Dendritic cell treated with granulocyte-macrophage colony-stimulating factor and Interleukin-4, amounts not matched to agents 40 ng/mL and 50 ng/mL, for 4 days (primary cell): ENCODE data around the gene EDEM1.

ENCODE experiments used
- H3K27ac Mint-ChIP-seq: one replicate; pipeline ENCODE4 v1.8.0; 2022; ENCODE audit warnings: mild to moderate bottlenecking, mixed read lengths
- H3K27me3 Mint-ChIP-seq: one replicate; pipeline ENCODE4 v1.8.0; 2022; ENCODE audit warnings: mild to moderate bottlenecking, mixed read lengths
- H3K36me3 Mint-ChIP-seq: one replicate; pipeline ENCODE4 v1.8.0; 2022; ENCODE audit warnings: low read depth, mixed read lengths
- H3K4me1 Mint-ChIP-seq: one replicate; pipeline ENCODE4 v1.8.0; 2022; ENCODE audit warnings: low read depth, mixed read lengths
- H3K4me3 Mint-ChIP-seq: one replicate; pipeline ENCODE4 v1.8.0; 2022; ENCODE audit warnings: mild to moderate bottlenecking, moderate library complexity, mixed read lengths
- H3K9me3 Mint-ChIP-seq: one replicate; pipeline ENCODE4 v1.8.0; 2022; ENCODE audit warnings: mixed read lengths
- intact Hi-C: fragments of 100-400 bp; cut with micrococcal nuclease; formaldehyde crosslinking; loops from one replicate; pipeline ENCODE4 v1.15.0; 2022

The EDEM1 gene

GRCh38 chr3:5264896-5265770 is 77.6 kb downstream of the EDEM1 start:
- Mint-ChIP-seq H3K27ac (no peak overlapping the region), H3K36me3 (no peaks in the 10 kb centered on the region), H3K27me3 (no peaks in the 10 kb centered on the region), H3K9me3 (peaks cover 14% of the 10 kb centered on the region), H3K4me1 (peaks cover 21% of the 10 kb centered on the region), H3K4me3 (no peak overlapping the region)
- intact Hi-C loops = no loop called here

- Mint-ChIP-seq H3K27me3 (no peaks in the 10 kb centered on the region), H3K4me3 (no peak overlapping the region), H3K27ac (no peak overlapping the region), H3K36me3 (no peaks in the 10 kb centered on the region), H3K9me3 (peaks cover 14% of the 10 kb centered on the region), H3K4me1 (peaks cover 14% of the 10 kb centered on the region)
- intact Hi-C loops = no loop called here
These were observed 79.7 kb downstream of the EDEM1 start for GRCh38 chr3:5267252-5267651.

- Mint-ChIP-seq H3K27ac (no peak overlapping the region), H3K4me3 (no peak overlapping the region), H3K4me1 (peaks cover 14% of the 10 kb centered on the region), H3K9me3 (peaks cover 14% of the 10 kb centered on the region), H3K36me3 (no peaks in the 10 kb centered on the region), H3K27me3 (no peaks in the 10 kb centered on the region)
- intact Hi-C loops = no loop called here
These were observed 80.4 kb downstream of the EDEM1 start for GRCh38 chr3:5267889-5268288.
